ENCODE measurements around the gene C14orf180. TPM values are rescaled to one million over a fixed set of nuclear protein-coding genes. Genes with fewer than 3 reads are reported as not detected.

The C14orf180 gene
- total RNA-seq, 1 experiment from 2014 or later: not detected

DNA sequence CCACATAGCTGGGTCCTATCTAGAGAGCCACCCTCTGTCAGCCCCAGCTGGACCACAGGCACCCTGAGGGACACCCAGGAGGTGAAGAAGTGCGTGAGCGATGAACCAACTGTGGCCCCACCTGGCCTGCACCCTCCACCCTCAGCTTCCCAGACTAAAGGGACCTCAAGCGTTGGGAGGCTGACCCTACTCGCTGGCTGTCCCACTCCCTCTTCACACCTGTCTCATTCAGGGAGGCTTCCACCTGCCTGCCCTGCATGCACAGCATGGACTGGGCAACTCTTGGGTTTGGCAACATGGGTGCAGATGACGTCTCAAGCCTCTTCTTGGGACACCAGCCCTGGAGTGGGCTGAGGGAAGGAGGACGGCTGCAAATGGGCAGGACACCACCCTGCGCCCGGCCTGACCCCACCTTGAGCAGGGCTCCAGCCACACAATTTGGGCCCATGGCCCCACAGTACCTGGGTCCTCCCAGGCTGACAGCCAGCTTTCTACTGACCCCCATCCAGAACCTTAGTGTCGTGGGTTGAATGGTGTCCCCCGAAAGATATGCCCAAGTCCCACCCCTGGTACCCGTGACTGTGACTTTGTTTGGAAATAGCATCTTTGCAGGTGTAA, 22.9 kb downstream of the C14orf180 start:
- no peaks in the 10 kb centered on the region for H3K4me1 ChIP-seq (ENCODE audit: control insufficient read depth, insufficient read depth, low read length)
- H3K9me3 ChIP-seq (ENCODE audit: control insufficient read depth, insufficient read depth, low read depth, low read length): no peaks in the 10 kb centered on the region
- TF ChIP-seq SIN3A (IDR thresholded peaks at IDR 0.05; ENCODE audit: borderline replicate concordance, insufficient read depth, low read depth, low read length): no peak
- TF ChIP-seq POLR2AphosphoS5 (IDR thresholded peaks at IDR 0.05; ENCODE audit: low read depth, low read length): no peak
- TF ChIP-seq TCF7L2 (IDR thresholded peaks at IDR 0.05; ENCODE audit: low read depth, low read length): no peak
- TF ChIP-seq, protein P1, sequence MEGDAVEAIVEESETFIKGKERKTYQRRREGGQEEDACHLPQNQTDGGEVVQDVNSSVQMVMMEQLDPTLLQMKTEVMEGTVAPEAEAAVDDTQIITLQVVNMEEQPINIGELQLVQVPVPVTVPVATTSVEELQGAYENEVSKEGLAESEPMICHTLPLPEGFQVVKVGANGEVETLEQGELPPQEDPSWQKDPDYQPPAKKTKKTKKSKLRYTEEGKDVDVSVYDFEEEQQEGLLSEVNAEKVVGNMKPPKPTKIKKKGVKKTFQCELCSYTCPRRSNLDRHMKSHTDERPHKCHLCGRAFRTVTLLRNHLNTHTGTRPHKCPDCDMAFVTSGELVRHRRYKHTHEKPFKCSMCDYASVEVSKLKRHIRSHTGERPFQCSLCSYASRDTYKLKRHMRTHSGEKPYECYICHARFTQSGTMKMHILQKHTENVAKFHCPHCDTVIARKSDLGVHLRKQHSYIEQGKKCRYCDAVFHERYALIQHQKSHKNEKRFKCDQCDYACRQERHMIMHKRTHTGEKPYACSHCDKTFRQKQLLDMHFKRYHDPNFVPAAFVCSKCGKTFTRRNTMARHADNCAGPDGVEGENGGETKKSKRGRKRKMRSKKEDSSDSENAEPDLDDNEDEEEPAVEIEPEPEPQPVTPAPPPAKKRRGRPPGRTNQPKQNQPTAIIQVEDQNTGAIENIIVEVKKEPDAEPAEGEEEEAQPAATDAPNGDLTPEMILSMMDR (IDR thresholded peaks at IDR 0.05): no peak
- TF ChIP-seq, protein P2, sequence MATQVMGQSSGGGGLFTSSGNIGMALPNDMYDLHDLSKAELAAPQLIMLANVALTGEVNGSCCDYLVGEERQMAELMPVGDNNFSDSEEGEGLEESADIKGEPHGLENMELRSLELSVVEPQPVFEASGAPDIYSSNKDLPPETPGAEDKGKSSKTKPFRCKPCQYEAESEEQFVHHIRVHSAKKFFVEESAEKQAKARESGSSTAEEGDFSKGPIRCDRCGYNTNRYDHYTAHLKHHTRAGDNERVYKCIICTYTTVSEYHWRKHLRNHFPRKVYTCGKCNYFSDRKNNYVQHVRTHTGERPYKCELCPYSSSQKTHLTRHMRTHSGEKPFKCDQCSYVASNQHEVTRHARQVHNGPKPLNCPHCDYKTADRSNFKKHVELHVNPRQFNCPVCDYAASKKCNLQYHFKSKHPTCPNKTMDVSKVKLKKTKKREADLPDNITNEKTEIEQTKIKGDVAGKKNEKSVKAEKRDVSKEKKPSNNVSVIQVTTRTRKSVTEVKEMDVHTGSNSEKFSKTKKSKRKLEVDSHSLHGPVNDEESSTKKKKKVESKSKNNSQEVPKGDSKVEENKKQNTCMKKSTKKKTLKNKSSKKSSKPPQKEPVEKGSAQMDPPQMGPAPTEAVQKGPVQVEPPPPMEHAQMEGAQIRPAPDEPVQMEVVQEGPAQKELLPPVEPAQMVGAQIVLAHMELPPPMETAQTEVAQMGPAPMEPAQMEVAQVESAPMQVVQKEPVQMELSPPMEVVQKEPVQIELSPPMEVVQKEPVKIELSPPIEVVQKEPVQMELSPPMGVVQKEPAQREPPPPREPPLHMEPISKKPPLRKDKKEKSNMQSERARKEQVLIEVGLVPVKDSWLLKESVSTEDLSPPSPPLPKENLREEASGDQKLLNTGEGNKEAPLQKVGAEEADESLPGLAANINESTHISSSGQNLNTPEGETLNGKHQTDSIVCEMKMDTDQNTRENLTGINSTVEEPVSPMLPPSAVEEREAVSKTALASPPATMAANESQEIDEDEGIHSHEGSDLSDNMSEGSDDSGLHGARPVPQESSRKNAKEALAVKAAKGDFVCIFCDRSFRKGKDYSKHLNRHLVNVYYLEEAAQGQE (IDR thresholded peaks at IDR 0.05; ENCODE audit: insufficient read depth in 1 of 2, low read depth in 2 of 2, low read length in 1 of 2): no peak
- peaks cover 6% of the 10 kb centered on the region for H3K27me3 ChIP-seq (ENCODE audit: control insufficient read depth, insufficient read depth, low read length)
- in situ Hi-C loops (cut with HindIII; ENCODE audit: low pct_unique_long_range_greater_than_20kb, low sequenced_read_pairs): no loop called here
- no peak for ATAC-seq
- H3K27ac ChIP-seq (ENCODE audit: low read length): no peak overlapping the region
- no peak for DNase-seq (ENCODE audit: low read depth, low spot score)
- H3K4me3 ChIP-seq (ENCODE audit: low read depth in 2 of 2, low read length in 2 of 2): no peak overlapping the region
- no peaks in the 10 kb centered on the region for H3K36me3 ChIP-seq (ENCODE audit: control insufficient read depth, insufficient read depth, low read length)
- BruUV-seq (replicated peaks): no TSS peak
- ChIA-PET POLR2A (no interaction called here), CTCF (no interaction called here)
- intact Hi-C loops (cut with micrococcal nuclease; ENCODE audit: unreplicated experiment): no loop called here

DNA sequence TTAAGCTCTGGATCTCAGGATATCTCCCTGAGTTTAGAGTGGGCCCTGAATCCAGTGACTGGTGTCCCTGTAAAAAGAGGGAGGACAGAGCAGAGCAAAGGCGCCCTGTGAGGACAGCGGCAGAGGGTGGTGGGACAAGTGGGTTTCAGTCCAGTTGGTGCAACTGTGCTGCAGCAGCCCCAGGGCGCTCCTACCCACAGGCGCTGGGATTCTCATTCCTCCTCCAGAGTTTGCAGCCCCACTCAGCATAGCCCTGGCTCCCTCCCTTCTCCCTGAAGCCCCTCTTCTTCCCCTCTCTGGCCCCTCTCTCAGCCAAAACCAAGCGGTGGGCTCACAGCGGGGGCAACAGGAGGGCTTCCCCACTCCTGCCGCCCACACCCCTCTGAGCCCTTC, 23.4 kb downstream of the C14orf180 start:
- H3K36me3 ChIP-seq (ENCODE audit: control insufficient read depth, insufficient read depth, low read length): no peaks in the 10 kb centered on the region
- ChIA-PET POLR2A (no interaction called here), CTCF (no interaction called here)
- peaks cover 6% of the 10 kb centered on the region for H3K27me3 ChIP-seq (ENCODE audit: control insufficient read depth, insufficient read depth, low read length)
- H3K4me1 ChIP-seq (ENCODE audit: control insufficient read depth, insufficient read depth, low read length): no peaks in the 10 kb centered on the region
- no TSS peak for BruUV-seq (replicated peaks)
- ATAC-seq: no peak
- no peak overlapping the region for H3K4me3 ChIP-seq (ENCODE audit: low read depth in 2 of 2, low read length in 2 of 2)
- in situ Hi-C loops (cut with HindIII; ENCODE audit: low pct_unique_long_range_greater_than_20kb, low sequenced_read_pairs) (no loop called here), intact Hi-C loops (cut with micrococcal nuclease; ENCODE audit: unreplicated experiment) (no loop called here)
- TF ChIP-seq SIN3A (IDR thresholded peaks at IDR 0.05; ENCODE audit: borderline replicate concordance, insufficient read depth, low read depth, low read length): no peak
- TF ChIP-seq, protein P1 (IDR thresholded peaks at IDR 0.05): no peak
- no peak for TF ChIP-seq POLR2AphosphoS5 (IDR thresholded peaks at IDR 0.05; ENCODE audit: low read depth, low read length)
- no peak for TF ChIP-seq TCF7L2 (IDR thresholded peaks at IDR 0.05; ENCODE audit: low read depth, low read length)
- no peak overlapping the region for H3K27ac ChIP-seq (ENCODE audit: low read length)
- DNase-seq (ENCODE audit: low read depth, low spot score): no peak
- H3K9me3 ChIP-seq (ENCODE audit: control insufficient read depth, insufficient read depth, low read depth, low read length): no peaks in the 10 kb centered on the region
